ENCODE data around the gene CNPY1.

DNA sequence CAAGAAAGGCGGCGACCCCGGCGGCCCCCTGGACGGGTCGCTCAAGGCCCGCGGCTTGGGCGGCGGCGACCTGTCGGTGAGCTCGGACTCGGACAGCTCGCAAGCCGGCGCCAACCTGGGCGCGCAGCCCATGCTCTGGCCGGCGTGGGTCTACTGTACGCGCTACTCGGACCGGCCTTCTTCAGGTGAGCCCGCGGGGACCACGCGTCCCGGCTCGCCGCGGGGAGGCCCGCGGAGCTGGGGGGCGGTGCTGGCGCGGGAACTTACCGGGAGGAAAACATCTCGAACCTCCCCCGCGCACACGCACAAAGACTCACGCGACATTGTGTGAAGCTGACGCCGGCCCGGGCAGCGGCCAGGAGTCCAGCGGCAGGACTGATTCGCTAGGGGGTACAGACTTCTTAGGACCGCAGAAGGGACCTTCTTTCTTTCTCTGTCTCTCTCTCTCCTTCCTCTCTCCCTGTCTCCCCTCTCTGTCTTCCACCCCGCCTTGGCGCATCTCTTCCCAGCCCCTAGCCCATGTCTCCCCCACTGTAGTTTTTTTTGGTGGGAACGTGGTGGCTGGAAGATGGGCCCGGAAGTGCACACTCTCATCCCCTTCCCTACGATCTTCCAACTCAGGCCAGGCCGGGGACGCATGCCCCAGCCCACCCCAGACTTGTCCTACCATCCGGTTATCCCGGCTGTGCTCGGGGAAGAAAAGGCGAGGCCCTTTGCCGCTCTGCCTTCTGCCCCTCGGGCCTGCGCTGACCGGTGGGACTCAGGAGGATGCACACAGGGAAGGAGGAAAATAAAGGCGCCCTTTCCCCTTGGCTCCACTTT is 87.3 kb downstream of the CNPY1 start:
- TF ChIP-seq TCF12 (IDR thresholded peaks at IDR 0.05; ENCODE audit: low read depth), result no peak
- no peak for TF ChIP-seq RAD21 (IDR thresholded peaks at IDR 0.05; ENCODE audit: low read depth)
- TF ChIP-seq, protein P1, sequence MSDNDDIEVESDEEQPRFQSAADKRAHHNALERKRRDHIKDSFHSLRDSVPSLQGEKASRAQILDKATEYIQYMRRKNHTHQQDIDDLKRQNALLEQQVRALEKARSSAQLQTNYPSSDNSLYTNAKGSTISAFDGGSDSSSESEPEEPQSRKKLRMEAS (IDR thresholded peaks at IDR 0.05), result no peak
- no peak for TF ChIP-seq EP300 (IDR thresholded peaks at IDR 0.05; ENCODE audit: borderline replicate concordance)
- no peak for TF ChIP-seq EGR1 (IDR thresholded peaks at IDR 0.05)
